GM19397 (cell line): ENCODE results near the gene CCT8L2.
"Not testable (repeated sequence)": the region's sequence is repeated elsewhere in the genome, so short reads cannot be mapped to it uniquely, and the experiment has no call there.

Experiments
- ATAC-seq: cut with Tn5 transposase; IDR thresholded peaks from one replicate; pipeline ENCODE4 v1.9.1; 2021; ENCODE audit warnings: mild to moderate bottlenecking, moderate library complexity; ENCODE audit not compliant: unreplicated experiment

Gene CCT8L2

GRCh38 chr22:16559056-16559955 lies 33.3 kb downstream of the CCT8L2 start:
- ATAC-seq: no peak

GRCh38 chr22:16558376-16558945 lies 34.1 kb downstream of the CCT8L2 start:
- not testable (repeated sequence) for ATAC-seq

GRCh38 chr22:16557511-16557910 lies 35.1 kb downstream of the CCT8L2 start:
- not testable (repeated sequence) for ATAC-seq

GRCh38 chr22:16555077-16555994 lies 37.3 kb downstream of the CCT8L2 start:
- not testable (repeated sequence) for ATAC-seq

GRCh38 chr22:16543310-16543709 lies 49.3 kb downstream of the CCT8L2 start:
- ATAC-seq: not testable (repeated sequence)
